HL-60 (cell line): ENCODE measurements around the gene GTSE1.

Source experiments
- POLR2AphosphoS5 ChIP-seq: IDR thresholded peaks from 2 replicates; pipeline ENCODE4 v1.6.1; 2012; ENCODE audit warnings: low read depth
- TF ChIP-seq, protein P1 (sequence below): IDR thresholded peaks from one replicate; pipeline ENCODE4 v1.5.1; 2011; ENCODE audit warnings: low read length, control low read depth, inconsistent platforms; ENCODE audit not compliant: insufficient read depth

DNA sequence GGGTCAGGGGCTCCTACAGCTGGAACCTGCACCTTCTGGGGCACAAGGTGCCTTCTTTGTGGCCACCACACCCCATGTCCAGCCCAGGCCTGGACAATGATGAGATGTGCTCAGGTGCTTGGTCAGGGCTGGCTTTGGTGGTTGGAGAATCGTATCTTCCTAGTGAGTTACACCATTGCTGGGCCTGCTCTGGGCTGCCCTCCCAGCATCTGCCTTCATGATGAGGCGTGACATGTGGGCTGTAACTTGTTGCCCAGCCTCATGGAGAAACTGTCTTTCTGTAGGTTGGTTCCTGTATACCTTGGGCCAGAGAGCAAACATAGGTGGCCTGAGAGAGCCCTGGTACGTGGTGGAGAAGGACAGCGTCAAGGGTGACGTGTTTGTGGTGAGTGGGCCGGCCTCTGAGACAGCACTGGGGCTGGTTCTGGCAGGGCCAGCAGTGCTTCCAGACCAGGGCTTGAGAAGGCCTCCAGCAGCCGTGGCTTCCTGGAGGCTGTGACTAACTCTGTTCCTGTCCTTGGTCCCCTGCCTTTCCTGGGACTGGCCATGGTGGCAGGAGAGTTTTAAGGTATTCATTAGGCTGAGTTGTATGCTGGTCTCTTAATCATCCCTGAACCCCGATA lies 56.9 kb downstream of the GTSE1 start:
- TF ChIP-seq, protein P1, sequence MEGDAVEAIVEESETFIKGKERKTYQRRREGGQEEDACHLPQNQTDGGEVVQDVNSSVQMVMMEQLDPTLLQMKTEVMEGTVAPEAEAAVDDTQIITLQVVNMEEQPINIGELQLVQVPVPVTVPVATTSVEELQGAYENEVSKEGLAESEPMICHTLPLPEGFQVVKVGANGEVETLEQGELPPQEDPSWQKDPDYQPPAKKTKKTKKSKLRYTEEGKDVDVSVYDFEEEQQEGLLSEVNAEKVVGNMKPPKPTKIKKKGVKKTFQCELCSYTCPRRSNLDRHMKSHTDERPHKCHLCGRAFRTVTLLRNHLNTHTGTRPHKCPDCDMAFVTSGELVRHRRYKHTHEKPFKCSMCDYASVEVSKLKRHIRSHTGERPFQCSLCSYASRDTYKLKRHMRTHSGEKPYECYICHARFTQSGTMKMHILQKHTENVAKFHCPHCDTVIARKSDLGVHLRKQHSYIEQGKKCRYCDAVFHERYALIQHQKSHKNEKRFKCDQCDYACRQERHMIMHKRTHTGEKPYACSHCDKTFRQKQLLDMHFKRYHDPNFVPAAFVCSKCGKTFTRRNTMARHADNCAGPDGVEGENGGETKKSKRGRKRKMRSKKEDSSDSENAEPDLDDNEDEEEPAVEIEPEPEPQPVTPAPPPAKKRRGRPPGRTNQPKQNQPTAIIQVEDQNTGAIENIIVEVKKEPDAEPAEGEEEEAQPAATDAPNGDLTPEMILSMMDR, result no peak
- TF ChIP-seq POLR2AphosphoS5, result no peak
